H7 (cell line): ENCODE measurements around the gene FGF12. TPM values are rescaled to one million over a fixed set of nuclear protein-coding genes. Genes with fewer than 3 reads are reported as not detected.
"Not testable (repeated sequence)": the region's sequence is repeated elsewhere in the genome, so short reads cannot be mapped to it uniquely, and the experiment has no call there.

Source experiments
- DNase-seq: peaks from one replicate; pipeline ENCODE4 v3.0.0; 2012
- H3K27me3 ChIP-seq: 2 replicates; pipeline ENCODE4 v1.6.0; 2011; ENCODE audit warnings: mild to moderate bottlenecking, low read length; ENCODE audit not compliant: control insufficient read depth, insufficient read depth
- H3K36me3 ChIP-seq: replicated peaks from 2 replicates; pipeline ENCODE4 v1.5.1; 2011; ENCODE audit warnings: low read length; ENCODE audit not compliant: control insufficient read depth, insufficient read depth
- H3K4me3 ChIP-seq: 2 replicates; pipeline ENCODE4 v1.5.1; 2011; ENCODE audit warnings: low read depth, mild to moderate bottlenecking, control low read depth, low read length, moderate library complexity; ENCODE audit not compliant: insufficient read depth
- total RNA-seq: library from RNA; depleted of rRNA; stranded (reverse); fragments of >200 nt; shearing (Covaris generic); gene quantifications from 2 replicates; pipeline ENCODE4 v1.2.3, GENCODE V29; 2014

Gene FGF12
- total RNA-seq, 1 experiment from 2014 or later, result 9.6 TPM

- H3K36me3 ChIP-seq, result no peaks in the 10 kb centered on the region
- no peak for DNase-seq
- no peak overlapping the region for H3K4me3 ChIP-seq
- H3K27me3 ChIP-seq, result no peaks in the 10 kb centered on the region
Observed at GRCh38 chr3:192715126-192715525, 12.2 kb downstream of the FGF12 start.

DNA sequence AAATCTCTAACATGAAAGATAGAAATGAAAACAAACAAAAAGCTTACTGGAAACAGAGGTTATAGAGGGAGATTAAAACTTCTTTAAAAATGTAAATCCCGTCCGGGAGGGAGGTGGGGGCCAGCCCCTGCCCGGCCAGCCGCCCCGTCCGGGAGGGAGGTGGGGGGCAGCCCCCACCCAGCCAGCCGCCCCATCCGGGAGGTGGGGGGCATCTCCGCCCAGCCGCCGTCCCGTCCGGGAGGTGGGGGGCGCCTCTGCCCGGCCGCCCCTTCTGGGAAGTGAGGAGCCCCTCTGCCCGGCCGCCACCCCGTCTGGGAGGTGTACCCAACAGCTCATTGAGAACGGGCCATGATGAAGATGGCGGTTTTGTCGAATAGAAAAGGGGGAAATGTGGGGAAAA lies 16.2 kb downstream of the FGF12 start:
- H3K27me3 ChIP-seq, H3K4me3 ChIP-seq, H3K36me3 ChIP-seq, DNase-seq: not testable (repeated sequence)

DNA sequence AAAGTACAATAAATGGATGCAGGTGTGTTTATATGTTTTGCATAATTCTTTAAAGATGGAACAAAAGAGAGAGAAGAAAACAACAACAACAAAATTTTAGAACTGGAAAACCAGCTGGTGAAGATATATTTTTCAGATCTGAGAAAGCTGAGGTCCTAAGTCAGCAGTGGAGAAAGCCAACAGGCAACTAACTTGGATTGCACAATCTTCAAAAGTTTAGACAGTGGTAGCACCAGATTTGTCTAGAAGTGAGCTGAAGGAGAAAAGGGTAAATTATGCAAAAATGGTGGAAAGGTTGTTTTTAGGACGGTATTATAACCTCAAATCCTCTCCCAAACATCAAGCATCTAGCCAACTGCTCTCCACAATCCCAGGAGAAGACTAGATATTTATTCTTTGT lies 17.0 kb downstream of the FGF12 start:
- no peaks in the 10 kb centered on the region for H3K27me3 ChIP-seq
- H3K4me3 ChIP-seq, result no peak overlapping the region
- no peaks in the 10 kb centered on the region for H3K36me3 ChIP-seq

GRCh38 chr3:192706272-192706671 lies 21.1 kb downstream of the FGF12 start:
- no peak for DNase-seq
- Histone ChIP-seq H3K4me3 (no peak overlapping the region), H3K36me3 (no peaks in the 10 kb centered on the region), H3K27me3 (no peaks in the 10 kb centered on the region)

More for the DNA sequence above, 17.0 kb downstream of the FGF12 start:
- no peak for DNase-seq

- DNase-seq, result no peak
- Histone ChIP-seq H3K36me3 (no peaks in the 10 kb centered on the region), H3K27me3 (no peaks in the 10 kb centered on the region), H3K4me3 (no peak overlapping the region)
Observed at GRCh38 chr3:192700885-192701284, 26.5 kb downstream of the FGF12 start.

GRCh38 chr3:192696943-192697587 lies 30.3 kb downstream of the FGF12 start:
- Histone ChIP-seq H3K27me3 (no peaks in the 10 kb centered on the region), H3K36me3 (no peaks in the 10 kb centered on the region), H3K4me3 (no peak overlapping the region)

GRCh38 chr3:192687488-192688152 lies 39.7 kb downstream of the FGF12 start:
- no peak for DNase-seq
- H3K4me3 ChIP-seq, result no peak overlapping the region
- no peaks in the 10 kb centered on the region for H3K27me3 ChIP-seq
- no peaks in the 10 kb centered on the region for H3K36me3 ChIP-seq

More at GRCh38 chr3:192696943-192697587, 30.3 kb downstream of the FGF12 start:
- no peak for DNase-seq

DNA sequence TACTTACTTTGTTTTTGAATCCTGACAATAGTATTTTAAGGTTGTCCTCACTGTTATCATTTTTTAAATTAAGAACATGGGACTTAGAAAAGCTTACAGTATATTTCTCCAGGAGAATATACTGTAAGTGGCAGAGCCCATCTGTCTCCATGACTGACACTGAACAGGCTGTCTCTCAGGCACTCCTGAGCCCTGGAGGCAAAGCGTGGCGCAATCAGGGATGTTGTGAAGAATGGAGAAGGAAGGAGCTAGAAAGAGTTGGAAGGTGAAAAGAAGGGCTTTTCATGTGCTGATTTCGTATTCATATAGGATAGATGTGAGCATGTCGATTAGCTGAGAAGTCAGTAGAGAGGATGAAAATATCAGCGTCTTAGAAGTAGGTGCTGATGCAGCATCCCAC lies 41.5 kb downstream of the FGF12 start:
- H3K36me3 ChIP-seq, result no peaks in the 10 kb centered on the region
- no peak overlapping the region for H3K4me3 ChIP-seq
- H3K27me3 ChIP-seq, result no peaks in the 10 kb centered on the region
- no peak for DNase-seq

DNA sequence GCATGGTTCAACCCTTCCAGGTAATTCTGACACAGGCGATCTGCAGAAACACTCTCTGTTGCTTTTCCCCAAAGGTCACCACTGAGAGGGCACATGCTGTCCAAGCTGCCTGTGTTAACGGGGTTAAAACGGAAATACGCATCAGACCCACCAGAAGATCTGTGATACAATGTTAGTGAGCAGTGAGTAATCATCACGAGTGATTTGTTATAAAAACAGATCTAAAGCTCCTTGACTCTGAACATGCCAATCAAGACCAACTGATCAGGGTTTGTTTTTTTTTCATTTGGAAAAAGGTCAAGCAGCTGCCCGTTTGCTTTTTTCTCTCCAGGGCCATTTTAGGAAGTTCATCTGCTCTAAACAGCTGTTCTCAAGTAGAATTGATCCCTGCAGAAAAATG lies 43.2 kb downstream of the FGF12 start:
- no peak for DNase-seq
- Histone ChIP-seq H3K36me3 (no peaks in the 10 kb centered on the region), H3K27me3 (no peaks in the 10 kb centered on the region), H3K4me3 (no peak overlapping the region)

DNA sequence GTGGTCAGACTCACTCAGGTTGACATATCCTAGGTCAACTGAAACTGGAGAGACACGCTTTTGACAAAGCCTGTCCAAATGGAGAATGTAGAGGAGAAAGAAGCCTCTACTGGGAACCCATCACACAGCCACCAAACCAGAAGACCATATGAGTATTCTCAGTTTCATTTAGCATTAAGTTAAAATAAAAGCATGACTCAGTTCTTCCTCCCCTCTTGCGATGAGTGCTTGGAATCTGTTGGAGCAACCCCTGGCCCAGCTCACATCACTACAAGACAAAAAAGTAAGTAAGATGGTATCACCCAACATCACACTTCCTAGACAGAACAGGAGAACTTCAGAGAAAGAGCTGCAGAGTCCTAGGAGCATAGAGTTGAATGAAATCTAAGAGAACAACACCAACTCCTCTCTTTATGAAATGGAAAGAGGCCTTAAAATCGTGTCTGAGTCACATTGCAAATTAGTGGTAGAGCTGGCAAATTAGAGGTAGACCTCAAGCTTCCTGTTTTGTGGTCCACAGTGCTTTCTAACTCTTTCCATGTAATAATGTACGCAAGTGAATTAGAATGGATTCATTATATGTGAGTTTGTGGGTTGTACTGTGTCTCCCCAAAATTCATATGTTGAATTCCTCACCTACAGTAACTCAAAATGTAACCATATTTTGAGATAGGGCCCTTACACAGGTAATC lies 51.2 kb downstream of the FGF12 start:
- H3K36me3 ChIP-seq, result no peaks in the 10 kb centered on the region
- no peaks in the 10 kb centered on the region for H3K27me3 ChIP-seq
- no peak for DNase-seq
- H3K4me3 ChIP-seq, result no peak overlapping the region

DNA sequence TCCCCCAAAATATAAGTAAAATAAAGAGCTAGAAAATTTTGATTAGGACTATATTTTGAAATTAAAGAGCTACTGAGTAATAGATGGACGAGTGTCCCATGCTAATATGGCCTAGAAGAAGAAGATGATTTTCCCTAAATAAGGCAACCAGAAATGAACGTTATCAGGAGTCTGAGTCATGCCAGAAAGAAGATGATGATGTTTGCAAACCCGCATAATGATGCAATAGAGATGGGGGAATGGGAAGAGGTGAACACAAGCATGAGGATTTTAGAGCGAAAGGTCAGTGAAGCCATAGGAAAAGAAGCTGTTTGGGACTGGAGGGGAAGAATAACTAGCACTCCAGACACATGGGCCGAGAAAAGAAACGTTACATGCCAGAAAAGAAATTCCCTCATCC lies 71.7 kb downstream of the FGF12 start:
- no peaks in the 10 kb centered on the region for H3K36me3 ChIP-seq
- H3K4me3 ChIP-seq, result no peak overlapping the region
- H3K27me3 ChIP-seq, result no peaks in the 10 kb centered on the region
- DNase-seq, result no peak

- Histone ChIP-seq H3K4me3 (no peak overlapping the region), H3K36me3 (no peaks in the 10 kb centered on the region), H3K27me3 (no peaks in the 10 kb centered on the region)
- DNase-seq, result no peak
Observed at GRCh38 chr3:192655040-192655439, 72.3 kb downstream of the FGF12 start.

DNA sequence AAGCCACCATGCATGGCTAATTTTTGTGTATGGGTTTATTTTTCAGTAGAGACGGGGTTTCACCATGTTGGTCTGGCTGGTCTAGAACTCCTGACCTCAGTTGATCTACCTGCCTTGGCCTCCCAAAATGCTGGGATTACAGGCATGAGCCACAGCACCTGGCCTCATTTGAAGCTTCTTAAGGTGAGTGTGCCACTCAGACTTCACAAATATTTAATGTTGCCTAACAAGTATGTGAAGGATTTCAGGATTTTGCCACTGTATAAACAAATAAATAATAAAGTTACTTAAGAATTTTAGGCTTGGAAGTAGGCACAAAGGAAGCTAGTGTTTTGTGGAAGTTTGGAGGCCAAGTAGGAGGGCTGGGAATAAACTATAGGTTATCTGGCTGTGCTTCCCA lies 73.5 kb downstream of the FGF12 start:
- Histone ChIP-seq H3K27me3 (no peaks in the 10 kb centered on the region), H3K4me3 (no peak overlapping the region), H3K36me3 (no peaks in the 10 kb centered on the region)
- DNase-seq, result no peak

DNA sequence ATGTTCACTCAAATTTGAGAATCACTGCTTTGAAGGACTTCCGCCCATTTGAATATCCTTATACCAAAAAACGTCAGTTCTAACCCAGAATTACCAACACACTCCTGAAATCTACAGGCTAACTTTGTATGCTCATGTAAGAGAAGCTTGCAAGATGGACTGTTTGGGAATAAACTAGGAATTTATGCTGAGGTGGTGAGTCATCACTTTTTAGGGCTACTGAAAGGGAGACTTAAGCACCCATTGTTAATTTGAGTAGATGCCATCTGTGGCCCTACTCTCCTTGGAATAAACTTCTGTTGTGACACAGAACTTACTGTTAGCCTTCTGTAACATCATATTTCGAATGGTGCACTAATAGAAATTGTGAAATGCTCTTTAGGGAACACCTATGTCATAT lies 74.6 kb downstream of the FGF12 start:
- no peak overlapping the region for H3K4me3 ChIP-seq
- H3K27me3 ChIP-seq, result no peaks in the 10 kb centered on the region
- no peaks in the 10 kb centered on the region for H3K36me3 ChIP-seq
- DNase-seq, result no peak

DNA sequence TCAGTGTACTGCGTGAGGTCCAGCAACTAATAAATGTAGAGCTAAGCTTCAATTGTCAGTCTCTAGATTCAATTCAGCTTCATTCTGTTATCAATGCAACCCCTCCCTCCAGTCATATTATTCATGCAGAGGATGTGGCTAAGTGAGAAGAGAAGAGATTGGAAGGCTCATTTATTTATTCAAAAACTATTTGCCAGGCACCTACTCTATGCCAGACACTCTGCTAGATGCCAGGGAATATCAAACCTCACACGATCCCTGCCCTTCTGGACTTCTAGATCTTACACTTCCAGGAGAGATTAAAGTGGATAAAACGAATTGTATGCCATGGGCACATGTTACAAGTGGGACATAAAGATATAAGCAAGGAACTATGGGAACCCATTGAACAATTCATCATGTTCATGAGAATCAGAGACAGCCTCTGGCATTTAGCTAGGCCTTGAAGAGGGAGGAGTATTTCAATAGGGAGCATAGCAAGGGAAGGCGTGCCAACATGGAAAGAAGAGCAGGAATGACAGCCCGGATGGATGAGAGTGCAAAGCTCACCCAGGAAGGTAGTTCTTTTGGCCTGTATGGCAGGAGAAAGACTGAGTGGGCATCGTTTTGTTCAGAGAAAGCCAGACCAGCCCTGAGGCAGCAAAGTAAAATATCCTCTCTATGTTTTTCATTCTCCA lies 75.4 kb downstream of the FGF12 start:
- Histone ChIP-seq H3K27me3 (no peaks in the 10 kb centered on the region), H3K36me3 (no peaks in the 10 kb centered on the region), H3K4me3 (no peak overlapping the region)
- DNase-seq, result no peak
